Measurements from ENCODE around the gene BEST3.
"Not testable (repeated sequence)": the region's sequence is repeated elsewhere in the genome, so short reads cannot be mapped to it uniquely, and the experiment has no call there.

The BEST3 gene

GRCh38 chr12:69688021-69688420 lies 11.1 kb downstream of the BEST3 start:
- peak; percentile 29 for DNase-seq (ENCODE audit: low read depth)

- DNase-seq (ENCODE audit: low read depth), result no peak
These were observed 11.7 kb downstream of the BEST3 start for GRCh38 chr12:69687390-69687789.

- no peak for DNase-seq (ENCODE audit: low read depth)
These were observed 12.4 kb downstream of the BEST3 start for GRCh38 chr12:69686731-69687130.

GRCh38 chr12:69685810-69686209 lies 13.3 kb downstream of the BEST3 start:
- peak; percentile 67 for DNase-seq (ENCODE audit: low read depth)

- no peak for DNase-seq (ENCODE audit: low read depth)
These were observed 14.6 kb downstream of the BEST3 start for GRCh38 chr12:69684466-69684865.

- no peak for DNase-seq (ENCODE audit: low read depth)
These were observed 16.9 kb downstream of the BEST3 start for GRCh38 chr12:69682110-69682755.

- DNase-seq (ENCODE audit: low read depth), result no peak
These were observed 20.0 kb downstream of the BEST3 start for GRCh38 chr12:69679119-69679518.

- DNase-seq (ENCODE audit: low read depth), result no peak
These were observed 22.7 kb downstream of the BEST3 start for GRCh38 chr12:69676257-69677012.

GRCh38 chr12:69672195-69672594 lies 26.9 kb downstream of the BEST3 start:
- DNase-seq (ENCODE audit: low read depth), result no peak

GRCh38 chr12:69671597-69671996 lies 27.5 kb downstream of the BEST3 start:
- DNase-seq (ENCODE audit: low read depth), result no peak

- DNase-seq (ENCODE audit: low read depth), result no peak
These were observed 32.3 kb downstream of the BEST3 start for GRCh38 chr12:69666798-69667197.

GRCh38 chr12:69664930-69665377 lies 34.1 kb downstream of the BEST3 start:
- not testable (repeated sequence) for DNase-seq (ENCODE audit: low read depth)

- no peak for DNase-seq (ENCODE audit: low read depth)
These were observed 35.4 kb downstream of the BEST3 start for GRCh38 chr12:69663726-69664125.

- DNase-seq (ENCODE audit: low read depth), result no peak
These were observed 36.3 kb downstream of the BEST3 start for GRCh38 chr12:69662764-69663163.

- DNase-seq (ENCODE audit: low read depth), result no peak
These were observed 37.7 kb downstream of the BEST3 start for GRCh38 chr12:69661386-69661785.

- DNase-seq (ENCODE audit: low read depth), result no peak
These were observed 38.8 kb downstream of the BEST3 start for GRCh38 chr12:69660164-69660863.

- no peak for DNase-seq (ENCODE audit: low read depth)
These were observed 40.9 kb downstream of the BEST3 start for GRCh38 chr12:69658203-69658602.

- DNase-seq (ENCODE audit: low read depth), result no peak
These were observed 41.5 kb downstream of the BEST3 start for GRCh38 chr12:69657376-69658137.

- peak; percentile 66 for DNase-seq (ENCODE audit: low read depth)
These were observed 43.3 kb downstream of the BEST3 start for GRCh38 chr12:69655616-69656340.

GRCh38 chr12:69653703-69654102 lies 45.4 kb downstream of the BEST3 start:
- peak; percentile 59 for DNase-seq (ENCODE audit: low read depth)

GRCh38 chr12:69651922-69652321 lies 47.2 kb downstream of the BEST3 start:
- no peak for DNase-seq (ENCODE audit: low read depth)

GRCh38 chr12:69649529-69649928 lies 49.6 kb downstream of the BEST3 start:
- DNase-seq (ENCODE audit: low read depth), result no peak

Measured in HS-5 (cell line).